Natural killer cell treated with Interleukin-12 subunit alpha and Interleukin-12 subunit beta and Interleukin-15 and Interleukin-18, amount 100 ng/mL, for 72 hours (primary cell): ENCODE results near the gene THEM5. TPM values are rescaled to one million over a fixed set of nuclear protein-coding genes. Genes with fewer than 3 reads are reported as not detected.
A peak's percentile ranks its signal among the peaks of the same experiment; 100 is the strongest.

Experiments
- ATAC-seq, 2 donors: fragments of 150-1000 bp; cut with Tn5 transposase in 1 of 2; sonication (Bioruptor Pico), chemical (Tn5 transposase) in 1 of 2; 2 replicates each; pipeline ENCODE4 v1.10.0; 2021
- DNase-seq: peaks from one replicate; pipeline ENCODE4 v3.0.0; 2022; ENCODE audit warnings: low spot score
- H3K27ac Mint-ChIP-seq, 2 donors: 1 replicate in 1 of 2; 2 replicates in 1 of 2; pipeline ENCODE4 v1.8.0; 2022; ENCODE audit warnings: mixed read lengths in 2 of 2, mild to moderate bottlenecking in 1 of 2, moderate library complexity in 1 of 2
- H3K27me3 Mint-ChIP-seq, 2 donors: 1 replicate in 1 of 2; 2 replicates in 1 of 2; pipeline ENCODE4 v1.8.0; 2022; ENCODE audit warnings: mixed read lengths in 2 of 2
- H3K36me3 Mint-ChIP-seq: one replicate; pipeline ENCODE4 v1.8.0; 2022; ENCODE audit warnings: mixed read lengths
- H3K4me1 Mint-ChIP-seq, 2 donors: 1 replicate in 1 of 2; 2 replicates in 1 of 2; pipeline ENCODE4 v1.8.0; 2022; ENCODE audit warnings: low read depth in 2 of 2, mixed read lengths in 2 of 2, mild to moderate bottlenecking in 1 of 2
- H3K4me3 Mint-ChIP-seq: one replicate; pipeline ENCODE4 v1.8.0; 2022; ENCODE audit warnings: mixed read lengths
- H3K9me3 Mint-ChIP-seq: 2 replicates; pipeline ENCODE4 v1.8.0; 2022; ENCODE audit warnings: mixed read lengths
- total RNA-seq, 2 donors: library from RNA; stranded (reverse); gene quantifications; one replicate each; pipeline ENCODE4 v1.2.3, GENCODE V29; 2022

THEM5 gene
- total RNA-seq, 2 donors from 2014 or later = not detected

DNA sequence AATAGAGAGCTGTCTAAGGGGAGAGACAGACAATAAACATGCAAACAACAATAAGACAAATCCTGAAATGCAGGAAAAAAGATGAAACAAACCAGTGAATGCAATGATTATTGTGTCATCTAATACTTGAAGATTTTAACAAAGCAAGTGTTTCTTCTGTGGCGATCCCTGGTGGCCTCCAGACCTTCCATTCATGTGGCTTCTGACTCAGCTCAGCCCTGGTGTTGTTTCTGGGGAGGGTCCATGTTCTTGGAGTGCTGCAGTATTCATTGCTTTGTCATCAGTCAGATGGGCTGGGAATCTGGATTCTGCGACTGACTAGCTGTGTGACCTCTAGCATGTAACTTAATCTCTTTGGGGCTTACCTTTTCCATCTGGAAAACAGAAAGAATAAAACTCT, 12.4 kb downstream of the THEM5 start:
- DNase-seq (no peak), ATAC-seq (no peak)
- Mint-ChIP-seq H3K4me1 (peaks cover 26 to 30% of the 10 kb centered on the region in 2 donors), H3K4me3 (peak overlapping the region; percentile 84), H3K27ac (peak overlapping the region; percentile 17 to 72), H3K27me3 (peaks cover 0 to 6% of the 10 kb centered on the region in 2 donors), H3K36me3 (no peaks in the 10 kb centered on the region), H3K9me3 (no peaks in the 10 kb centered on the region)

DNA sequence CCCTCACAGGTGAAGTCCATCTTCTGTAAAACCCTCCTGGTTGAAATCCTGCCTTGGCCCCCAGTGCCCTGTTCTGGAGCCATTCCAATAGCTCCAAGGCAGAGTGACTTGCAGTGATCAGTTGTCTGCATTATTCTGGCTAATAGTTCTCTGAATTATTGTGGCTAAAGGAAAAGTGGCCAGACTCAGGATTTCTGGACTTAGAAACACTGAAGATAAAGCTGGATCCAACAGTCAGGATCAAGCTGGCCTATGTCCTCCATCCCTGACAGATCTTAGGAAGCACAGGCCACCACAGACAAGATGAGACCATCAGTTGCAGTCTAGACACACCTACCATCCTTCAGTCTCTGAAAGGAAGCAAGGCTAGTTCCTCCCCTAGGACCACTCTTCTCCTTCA, 13.1 kb downstream of the THEM5 start:
- peaks cover 0 to 6% of the 10 kb centered on the region in 2 donors for H3K27me3 Mint-ChIP-seq
- H3K27ac Mint-ChIP-seq = peak overlapping the region; percentile 17 to 72
- no peaks in the 10 kb centered on the region for H3K36me3 Mint-ChIP-seq
- H3K4me3 Mint-ChIP-seq = peak overlapping the region; percentile 84
- DNase-seq (no peak), ATAC-seq (no peak)
- no peaks in the 10 kb centered on the region for H3K9me3 Mint-ChIP-seq
- peaks cover 27 to 28% of the 10 kb centered on the region in 2 donors for H3K4me1 Mint-ChIP-seq

- peak; percentile 74 to 85 for ATAC-seq
- Mint-ChIP-seq H3K4me1 (peaks cover 27 to 28% of the 10 kb centered on the region in 2 donors), H3K9me3 (no peaks in the 10 kb centered on the region), H3K27ac (peak within 1 kb of the TSS; percentile 17 to 72), H3K4me3 (peak within 1 kb of the TSS; percentile 84), H3K36me3 (no peaks in the 10 kb centered on the region), H3K27me3 (peaks cover 0 to 4% of the 10 kb centered on the region in 2 donors)
- DNase-seq = peak; percentile 71
Measured at GRCh38 chr1:151839457-151840403, 13.8 kb downstream of the THEM5 start, which contains the start of gene C2CD4D. TSS of gene C2CD4D (minus strand) at chr1:151839820. CDS start at chr1:151838989, 831 bp downstream.

GRCh38 chr1:151839082-151839412, 14.5 kb downstream of the THEM5 start:
- no peaks in the 10 kb centered on the region for H3K9me3 Mint-ChIP-seq
- no peaks in the 10 kb centered on the region for H3K36me3 Mint-ChIP-seq
- peak overlapping the region; percentile 84 for H3K4me3 Mint-ChIP-seq
- DNase-seq (no peak), ATAC-seq (peak in 1 of 2 donors; percentile 1)
- H3K4me1 Mint-ChIP-seq = peaks cover 27 to 28% of the 10 kb centered on the region in 2 donors
- H3K27ac Mint-ChIP-seq = peak overlapping the region in 1 of 2 donors; percentile 72
- H3K27me3 Mint-ChIP-seq = peaks cover 0 to 3% of the 10 kb centered on the region in 2 donors

DNA sequence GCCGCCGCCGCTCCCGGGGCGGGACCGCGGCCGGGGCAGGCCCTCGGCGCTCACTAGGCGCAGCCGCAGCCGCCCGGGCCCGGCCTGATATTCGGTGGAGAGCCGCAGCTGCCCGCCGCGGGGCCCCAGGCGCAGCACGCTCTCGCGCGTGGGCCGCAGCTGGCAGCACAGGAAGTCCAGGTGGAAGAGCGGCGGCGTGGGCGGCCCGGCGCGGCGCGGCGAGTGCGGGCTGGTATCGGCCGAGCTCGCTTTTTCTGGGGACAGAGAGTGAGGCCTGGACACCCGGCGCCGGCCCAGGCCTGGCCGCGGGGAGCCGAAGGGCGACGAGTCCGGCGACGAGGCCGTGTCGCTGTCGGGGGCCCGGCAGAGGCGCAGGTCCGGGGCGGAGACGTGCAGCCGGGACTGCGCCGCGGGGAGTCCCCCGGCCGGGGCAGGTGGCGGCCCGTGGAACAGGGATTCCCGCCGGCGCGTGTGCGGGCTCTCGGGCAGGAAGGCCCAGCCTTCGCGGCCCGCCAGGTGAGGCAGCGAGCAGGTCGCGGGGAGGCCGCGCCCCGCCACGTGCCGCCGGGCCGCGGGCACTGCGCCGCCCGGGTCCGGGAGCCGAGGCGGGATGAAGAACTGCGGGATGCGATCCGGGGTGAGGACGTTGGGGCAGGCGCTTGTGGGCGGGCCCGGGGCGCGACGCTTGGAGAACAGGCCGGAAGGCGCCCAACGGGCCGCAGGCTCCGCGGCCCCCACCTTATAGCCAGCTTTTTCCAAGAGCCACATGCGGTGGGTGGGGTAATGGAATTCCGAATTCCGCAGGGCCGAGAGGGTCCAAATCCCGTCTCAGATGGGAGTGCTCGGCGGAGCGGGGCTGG, 15.1 kb downstream of the THEM5 start:
- peak; percentile 57 to 71 for ATAC-seq
- H3K4me3 Mint-ChIP-seq = peak overlapping the region; percentile 91
- peaks cover 27 to 28% of the 10 kb centered on the region in 2 donors for H3K4me1 Mint-ChIP-seq
- peak overlapping the region in 1 of 2 donors; percentile 72 for H3K27ac Mint-ChIP-seq
- no peak for DNase-seq
- H3K36me3 Mint-ChIP-seq = no peaks in the 10 kb centered on the region
- H3K9me3 Mint-ChIP-seq = no peaks in the 10 kb centered on the region
- peaks cover 0 to 3% of the 10 kb centered on the region in 2 donors for H3K27me3 Mint-ChIP-seq

DNA sequence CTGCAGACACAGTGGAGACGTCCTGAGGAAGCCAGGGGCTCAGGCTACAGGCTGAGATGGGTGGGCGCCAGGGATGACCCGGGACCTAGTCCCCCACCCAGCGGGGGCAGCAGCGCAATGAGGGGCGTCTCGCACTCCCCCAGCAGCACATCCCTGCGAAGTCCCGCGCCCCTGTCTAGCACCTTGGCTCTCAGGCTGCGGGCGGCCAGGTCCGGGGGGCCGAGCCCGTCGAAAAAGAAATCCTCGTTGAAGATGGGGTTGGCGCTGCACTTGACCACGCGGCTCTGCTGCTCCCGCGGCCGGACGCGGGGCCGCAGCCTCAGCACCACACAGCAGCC, 15.7 kb downstream of the THEM5 start:
- Mint-ChIP-seq H3K36me3 (no peaks in the 10 kb centered on the region), H3K9me3 (no peaks in the 10 kb centered on the region), H3K27ac (peak overlapping the region; percentile 73 to 90), H3K4me1 (peaks cover 27 to 28% of the 10 kb centered on the region in 2 donors), H3K4me3 (peak overlapping the region; percentile 91), H3K27me3 (peaks cover 0 to 3% of the 10 kb centered on the region in 2 donors)
- ATAC-seq = no peak
- DNase-seq = no peak

DNA sequence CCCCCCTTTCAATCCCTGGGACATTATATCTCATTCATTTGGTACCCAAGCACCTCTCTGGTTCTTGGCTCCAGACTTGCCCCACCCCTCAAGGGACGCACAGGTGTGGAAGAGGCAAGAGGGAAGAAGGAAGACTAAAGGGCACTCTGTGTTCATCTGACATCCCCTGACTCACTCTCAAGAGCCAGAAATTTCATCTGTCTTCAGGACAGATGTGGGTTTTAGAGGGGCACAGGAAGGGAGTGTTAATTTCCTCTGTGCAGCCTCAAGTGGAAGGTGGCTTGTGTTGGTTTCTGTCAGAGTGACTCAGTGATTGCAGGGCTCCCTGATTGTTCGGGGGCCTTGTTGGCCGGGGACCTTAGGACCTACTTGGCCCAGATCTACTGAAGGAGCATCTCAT, 16.3 kb downstream of the THEM5 start:
- Mint-ChIP-seq H3K4me3 (peak overlapping the region; percentile 91), H3K27me3 (peaks cover 0 to 3% of the 10 kb centered on the region in 2 donors), H3K27ac (peak overlapping the region; percentile 73 to 90), H3K36me3 (no peaks in the 10 kb centered on the region), H3K4me1 (peaks cover 27 to 28% of the 10 kb centered on the region in 2 donors), H3K9me3 (no peaks in the 10 kb centered on the region)
- peak; percentile 21 to 55 for ATAC-seq
- no peak for DNase-seq

GRCh38 chr1:151835596-151835995, 17.9 kb downstream of the THEM5 start:
- Mint-ChIP-seq H3K27me3 (peaks cover 0 to 3% of the 10 kb centered on the region in 2 donors), H3K4me3 (no peak overlapping the region), H3K4me1 (peaks cover 28 to 33% of the 10 kb centered on the region in 2 donors), H3K9me3 (no peaks in the 10 kb centered on the region), H3K27ac (no peak overlapping the region), H3K36me3 (no peaks in the 10 kb centered on the region)
- ATAC-seq = no peak
- DNase-seq = no peak

- Mint-ChIP-seq H3K27ac (no peak overlapping the region), H3K36me3 (no peaks in the 10 kb centered on the region), H3K4me3 (no peak overlapping the region), H3K4me1 (peaks cover 31 to 40% of the 10 kb centered on the region in 2 donors), H3K27me3 (peaks cover 0 to 3% of the 10 kb centered on the region in 2 donors), H3K9me3 (no peaks in the 10 kb centered on the region)
- DNase-seq = no peak
- no peak for ATAC-seq
Measured at GRCh38 chr1:151834239-151834638, 19.3 kb downstream of the THEM5 start.

- Mint-ChIP-seq H3K9me3 (no peaks in the 10 kb centered on the region), H3K27me3 (peaks cover 0 to 6% of the 10 kb centered on the region in 2 donors), H3K4me1 (peaks cover 35 to 47% of the 10 kb centered on the region in 2 donors), H3K36me3 (no peaks in the 10 kb centered on the region), H3K4me3 (no peak overlapping the region), H3K27ac (no peak overlapping the region)
- DNase-seq (no peak), ATAC-seq (no peak)
Measured at GRCh38 chr1:151833172-151833900, 20.2 kb downstream of the THEM5 start.

DNA sequence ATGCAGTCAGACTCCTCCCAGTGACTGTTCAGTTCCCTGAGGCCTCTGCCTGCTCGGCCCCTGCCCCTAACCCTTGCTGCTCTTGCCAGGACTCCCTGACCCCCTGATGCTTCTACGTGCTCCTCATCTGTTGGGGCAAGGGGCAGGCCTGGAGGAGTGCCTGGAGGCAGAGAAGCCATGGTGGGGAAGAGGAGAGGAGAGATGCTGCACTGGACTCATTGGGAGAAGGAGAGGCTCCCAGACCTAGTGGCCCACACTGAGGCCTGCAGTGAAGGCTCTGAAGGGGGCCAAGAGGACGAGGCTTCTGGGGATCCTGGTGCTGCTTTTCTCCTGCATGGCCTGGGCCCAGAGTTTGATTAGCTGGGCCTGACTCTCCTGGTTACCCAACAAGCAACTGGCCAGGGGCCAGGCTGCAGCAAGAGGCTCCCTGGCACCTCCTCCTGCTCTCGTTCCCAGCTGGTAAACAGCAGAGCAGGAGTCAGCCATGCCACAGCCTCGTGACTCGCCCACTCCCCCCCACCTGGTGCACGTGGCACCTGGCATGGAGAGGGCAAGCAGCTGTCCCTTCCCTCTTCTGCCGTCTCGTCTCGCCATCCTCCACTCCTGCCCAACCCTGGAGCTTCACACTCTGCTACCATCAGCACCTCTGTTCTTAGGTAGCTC, 21.1 kb downstream of the THEM5 start:
- Mint-ChIP-seq H3K27ac (no peak overlapping the region), H3K4me1 (peaks cover 36 to 49% of the 10 kb centered on the region in 2 donors), H3K4me3 (no peak overlapping the region), H3K27me3 (peaks cover 0 to 8% of the 10 kb centered on the region in 2 donors), H3K9me3 (no peaks in the 10 kb centered on the region), H3K36me3 (no peaks in the 10 kb centered on the region)
- ATAC-seq (no peak), DNase-seq (no peak)

- Mint-ChIP-seq H3K27ac (no peak within 1 kb of the TSS), H3K27me3 (peaks cover 0 to 7% of the 10 kb centered on the region in 2 donors), H3K36me3 (no peaks in the 10 kb centered on the region), H3K9me3 (no peaks in the 10 kb centered on the region), H3K4me3 (peak within 1 kb of the TSS; percentile 81), H3K4me1 (peaks cover 29 to 40% of the 10 kb centered on the region in 2 donors)
- DNase-seq = no peak
- no peak for ATAC-seq
Measured at GRCh38 chr1:151831605-151832004, 21.9 kb downstream of the THEM5 start, which contains the start of gene RORC. TSS of gene RORC (minus strand) at chr1:151831802. CDS start at chr1:151831764, 38 bp downstream.

- Mint-ChIP-seq H3K27me3 (peaks cover 0 to 7% of the 10 kb centered on the region in 2 donors), H3K4me1 (peaks cover 29 to 36% of the 10 kb centered on the region in 2 donors), H3K4me3 (no peak overlapping the region), H3K9me3 (no peaks in the 10 kb centered on the region), H3K27ac (no peak overlapping the region), H3K36me3 (no peaks in the 10 kb centered on the region)
- ATAC-seq = no peak
- DNase-seq = no peak
Measured at GRCh38 chr1:151831256-151831591, 22.3 kb downstream of the THEM5 start.
